Mononuclear cell (primary cell): ENCODE data around the gene DDX24. TPM values are rescaled to one million over a fixed set of nuclear protein-coding genes. Genes with fewer than 3 reads are reported as not detected.

Source experiments
- H3K27me3 ChIP-seq: 2 replicates; pipeline ENCODE4 v1.6.0; 2011; ENCODE audit warnings: low read length, control low read depth; ENCODE audit not compliant: insufficient read depth
- H3K4me1 ChIP-seq: 2 replicates; pipeline ENCODE4 v1.5.1; 2011; ENCODE audit warnings: mild to moderate bottlenecking, low read length, control low read depth; ENCODE audit not compliant: insufficient read depth
- H3K4me3 ChIP-seq: 2 replicates; pipeline ENCODE4 v1.5.1; 2011; ENCODE audit warnings: mild to moderate bottlenecking, low read length, moderate library complexity
- H3K9me3 ChIP-seq: 2 replicates; pipeline ENCODE4 v1.5.1; 2011; ENCODE audit warnings: low read depth, mild to moderate bottlenecking, control low read depth, low read length
- total RNA-seq: library from RNA; depleted of rRNA; stranded (reverse); fragments of >200 nt; gene quantifications from one replicate; pipeline ENCODE4 v1.2.3, GENCODE V29; 2012

DDX24 gene
- total RNA-seq = 319 TPM

- Histone ChIP-seq H3K9me3 (no peaks in the 10 kb centered on the region), H3K4me3 (peak within 1 kb of the TSS; percentile 96), H3K27me3 (no peaks in the 10 kb centered on the region), H3K4me1 (peaks cover 49% of the 10 kb centered on the region)
Observed at GRCh38 chr14:94080621-94081385, at the start of gene DDX24, which contains the start of gene IFI27L1. Gene DDX24, minus strand, starts transcription at chr14:94081202. Its CDS starts 1,460 bp downstream, at chr14:94079742. Gene IFI27L1, plus strand, starts transcription at chr14:94081310. Its CDS starts 15,628 bp downstream, at chr14:94096938.

- Histone ChIP-seq H3K9me3 (no peaks in the 10 kb centered on the region), H3K4me1 (peaks cover 15% of the 10 kb centered on the region), H3K4me3 (peak overlapping the region; percentile 55), H3K27me3 (no peaks in the 10 kb centered on the region)
Observed at GRCh38 chr14:94129758-94130414, 48.9 kb upstream of the DDX24 start.

GRCh38 chr14:94129111-94129757 is 48.2 kb upstream of the DDX24 start, which contains the start of gene IFI27L2:
Gene IFI27L2, minus strand, starts transcription at chr14:94129604. Its CDS starts 40 bp downstream, at chr14:94129564.
- no peaks in the 10 kb centered on the region for H3K9me3 ChIP-seq
- peak within 1 kb of the TSS; percentile 55 for H3K4me3 ChIP-seq
- peaks cover 15% of the 10 kb centered on the region for H3K4me1 ChIP-seq
- no peaks in the 10 kb centered on the region for H3K27me3 ChIP-seq

- Histone ChIP-seq H3K4me3 (no peak overlapping the region), H3K27me3 (no peaks in the 10 kb centered on the region), H3K4me1 (peaks cover 15% of the 10 kb centered on the region), H3K9me3 (no peaks in the 10 kb centered on the region)
Observed at GRCh38 chr14:94128216-94128839, 47.3 kb upstream of the DDX24 start.

GRCh38 chr14:94127330-94127729 is 46.3 kb upstream of the DDX24 start:
- Histone ChIP-seq H3K4me1 (peaks cover 15% of the 10 kb centered on the region), H3K9me3 (no peaks in the 10 kb centered on the region), H3K4me3 (no peak overlapping the region), H3K27me3 (no peaks in the 10 kb centered on the region)

- Histone ChIP-seq H3K4me3 (no peak overlapping the region), H3K9me3 (no peaks in the 10 kb centered on the region), H3K4me1 (peaks cover 15% of the 10 kb centered on the region), H3K27me3 (no peaks in the 10 kb centered on the region)
Observed at GRCh38 chr14:94126800-94127199, 45.8 kb upstream of the DDX24 start.

GRCh38 chr14:94126419-94126677 is 45.3 kb upstream of the DDX24 start:
- Histone ChIP-seq H3K27me3 (no peaks in the 10 kb centered on the region), H3K4me3 (no peak overlapping the region), H3K4me1 (peaks cover 15% of the 10 kb centered on the region), H3K9me3 (no peaks in the 10 kb centered on the region)

GRCh38 chr14:94125659-94126418 is 44.8 kb upstream of the DDX24 start:
- no peaks in the 10 kb centered on the region for H3K27me3 ChIP-seq

GRCh38 chr14:94124582-94125377 is 43.8 kb upstream of the DDX24 start:
- H3K4me3 ChIP-seq = no peak overlapping the region
- H3K9me3 ChIP-seq = no peaks in the 10 kb centered on the region
- H3K27me3 ChIP-seq = no peaks in the 10 kb centered on the region
- H3K4me1 ChIP-seq = peaks cover 9% of the 10 kb centered on the region

More at GRCh38 chr14:94125659-94126418, 44.8 kb upstream of the DDX24 start:
- Histone ChIP-seq H3K9me3 (no peaks in the 10 kb centered on the region), H3K4me3 (no peak overlapping the region), H3K4me1 (peaks cover 15% of the 10 kb centered on the region)

GRCh38 chr14:94123868-94124267 is 42.9 kb upstream of the DDX24 start:
- H3K4me3 ChIP-seq = no peak overlapping the region
- no peaks in the 10 kb centered on the region for H3K9me3 ChIP-seq
- H3K27me3 ChIP-seq = no peaks in the 10 kb centered on the region
- H3K4me1 ChIP-seq = peaks cover 5% of the 10 kb centered on the region

- Histone ChIP-seq H3K27me3 (no peaks in the 10 kb centered on the region), H3K9me3 (no peaks in the 10 kb centered on the region), H3K4me1 (no peaks in the 10 kb centered on the region), H3K4me3 (no peak overlapping the region)
Observed at GRCh38 chr14:94123296-94123695, 42.3 kb upstream of the DDX24 start.

GRCh38 chr14:94122438-94122837 is 41.4 kb upstream of the DDX24 start:
- Histone ChIP-seq H3K9me3 (no peaks in the 10 kb centered on the region), H3K27me3 (no peaks in the 10 kb centered on the region), H3K4me1 (no peaks in the 10 kb centered on the region), H3K4me3 (no peak overlapping the region)

- Histone ChIP-seq H3K27me3 (no peaks in the 10 kb centered on the region), H3K4me1 (no peaks in the 10 kb centered on the region), H3K4me3 (no peak overlapping the region)
Observed at GRCh38 chr14:94121485-94121884, 40.5 kb upstream of the DDX24 start.

More at GRCh38 chr14:94121485-94121884, 40.5 kb upstream of the DDX24 start:
- H3K9me3 ChIP-seq = no peaks in the 10 kb centered on the region
